Left renal cortex interstitium (tissue), 4 donors: ENCODE data around the gene COG6. TPM values are rescaled to one million over a fixed set of nuclear protein-coding genes. Genes with fewer than 3 reads are reported as not detected.

Experiments used
- DNase-seq, 4 donors: peaks; one replicate each; pipeline ENCODE4 v3.0.0-alpha.2; 2013; ENCODE audit warnings: low read depth in 4 of 4, low spot score in 2 of 4, missing footprints in 1 of 4
- polyA plus RNA-seq, 4 donors: library from polyadenylated mRNA; unstranded; fragments of 120-200 nt; gene quantifications; one replicate each; pipeline ENCODE4 v1.2.1, GENCODE V29; 2013; ENCODE audit not compliant: insufficient read length in 4 of 4

The COG6 gene
- polyA plus RNA-seq, 4 donors = 31.1 to 35.9 (median 34.8) TPM

DNA sequence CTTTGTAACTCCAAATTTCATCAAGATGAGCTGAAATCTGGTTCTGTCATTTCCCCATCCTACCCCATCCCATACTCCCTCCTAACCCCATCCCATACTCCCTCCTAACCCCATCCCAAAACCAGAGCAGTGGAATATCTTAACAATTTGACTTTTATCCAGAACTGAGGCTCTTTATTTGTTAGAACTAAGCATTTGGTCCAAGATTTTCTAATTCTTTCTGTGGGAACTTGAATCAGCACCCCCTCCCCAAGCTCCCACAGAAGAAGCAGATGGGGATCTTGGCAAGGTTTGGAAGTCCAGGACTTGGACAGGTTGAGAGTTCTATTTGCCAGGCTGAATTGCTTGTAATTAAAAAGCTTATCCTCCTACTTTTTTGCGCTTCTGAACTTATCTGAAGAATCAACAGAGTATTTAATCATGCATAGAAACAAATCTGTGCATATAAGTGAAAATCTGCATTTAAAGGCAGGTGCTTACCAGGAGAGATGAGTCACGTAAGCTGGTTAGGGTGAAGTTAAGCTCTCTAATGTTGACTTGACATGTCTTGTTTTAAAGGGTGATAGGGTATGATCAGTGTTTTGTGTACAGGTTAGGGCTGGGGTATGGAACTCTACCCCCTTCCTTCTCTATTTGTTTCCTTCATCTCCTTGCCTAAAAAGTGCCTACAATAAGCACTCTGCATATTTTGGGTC is 111.1 kb downstream of the COG6 start:
- no peak for DNase-seq

DNA sequence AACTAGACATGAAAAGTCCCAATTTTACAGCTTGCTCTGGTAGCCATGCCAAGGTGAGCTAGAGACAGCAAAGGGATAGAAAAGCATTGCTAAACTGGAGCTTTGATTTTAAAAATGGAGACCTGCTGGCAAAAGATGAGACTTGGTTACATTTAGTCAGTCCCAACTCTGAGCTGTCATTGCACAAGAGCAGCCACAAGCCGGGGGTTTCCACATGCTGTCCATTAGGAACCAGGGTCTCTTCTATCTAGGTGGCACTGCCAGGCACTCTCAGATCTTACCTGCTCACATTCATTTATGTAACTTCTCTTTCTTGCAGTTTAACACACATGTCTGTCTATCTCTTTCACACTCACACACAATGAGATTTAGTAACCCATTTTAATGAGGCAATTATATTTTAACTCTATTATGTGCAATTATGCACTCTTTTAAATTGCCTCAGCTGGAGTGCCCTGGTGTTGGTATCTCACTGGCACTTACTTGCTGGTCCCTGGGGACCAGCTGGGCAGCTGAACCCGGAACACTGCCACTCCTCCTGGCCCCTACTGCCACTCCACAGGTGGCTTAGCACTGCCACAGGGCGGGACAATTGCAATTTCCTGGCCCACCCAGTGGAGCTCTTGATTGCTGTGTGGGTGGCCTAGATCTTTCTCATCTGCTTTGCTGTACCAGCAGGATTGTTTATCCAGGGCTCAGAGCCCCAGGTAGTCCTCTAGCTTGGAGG is 112.5 kb downstream of the COG6 start:
- DNase-seq = no peak

GRCh38 chr13:39768962-39769361 is 113.5 kb downstream of the COG6 start:
- DNase-seq = no peak

DNA sequence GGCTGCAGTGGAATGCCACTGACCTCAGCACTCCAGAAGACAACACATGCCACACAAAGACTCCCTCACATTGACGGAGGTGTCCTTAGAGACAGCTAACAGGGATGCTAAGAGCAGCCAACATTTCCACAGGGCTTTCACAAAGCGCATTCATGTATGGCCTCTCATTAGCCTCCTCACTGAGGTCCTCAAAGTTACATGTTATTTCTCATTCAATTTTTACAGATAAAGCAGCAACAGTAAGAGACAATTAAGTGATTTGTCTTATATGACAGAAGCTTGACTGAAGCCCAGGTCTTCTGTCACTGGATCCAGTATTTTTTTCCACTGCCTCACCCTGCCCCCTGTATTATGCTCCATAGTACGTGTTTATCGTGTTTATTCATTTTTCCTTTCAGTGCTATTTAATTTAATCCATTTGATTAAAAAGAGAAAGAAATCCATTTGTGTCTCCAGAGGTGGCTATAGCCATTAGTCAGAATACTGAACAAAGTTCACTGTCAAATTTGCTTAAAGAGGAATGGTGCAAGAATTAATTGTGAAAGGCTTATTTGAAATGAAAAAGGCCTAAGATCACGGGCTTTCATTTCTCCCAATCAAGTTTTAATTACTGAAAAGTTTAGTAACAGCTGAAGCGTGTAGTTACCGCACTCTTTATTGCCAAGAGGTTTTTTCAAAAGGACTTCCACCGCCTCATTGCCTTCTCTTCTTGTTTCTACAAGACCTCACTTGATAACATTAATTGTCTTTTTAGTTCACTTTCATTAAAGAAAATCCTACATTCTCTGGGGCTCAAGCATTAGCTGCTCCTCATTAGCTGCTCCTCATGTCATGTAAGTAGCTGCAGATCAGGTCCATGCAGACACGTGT is 115.0 kb downstream of the COG6 start:
- no peak for DNase-seq

DNA sequence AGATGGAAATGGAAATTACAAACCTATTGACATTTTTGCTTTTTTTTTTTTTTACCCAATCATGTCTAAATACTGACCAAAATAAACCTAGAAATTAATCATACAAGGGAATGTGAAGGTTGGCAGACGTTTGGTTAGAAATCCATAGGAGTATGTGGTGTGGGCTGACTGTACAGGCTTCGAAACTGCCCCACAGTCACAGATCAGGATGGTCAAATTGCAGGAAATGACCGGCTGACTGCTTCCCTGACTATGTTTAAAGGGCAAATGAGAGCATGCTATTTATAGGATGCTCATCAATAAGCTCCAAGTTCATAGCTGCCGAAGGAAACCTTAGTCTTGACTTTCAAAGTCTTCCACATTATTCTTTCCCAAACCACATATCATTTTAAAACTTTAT is 118.4 kb downstream of the COG6 start:
- no peak for DNase-seq

DNA sequence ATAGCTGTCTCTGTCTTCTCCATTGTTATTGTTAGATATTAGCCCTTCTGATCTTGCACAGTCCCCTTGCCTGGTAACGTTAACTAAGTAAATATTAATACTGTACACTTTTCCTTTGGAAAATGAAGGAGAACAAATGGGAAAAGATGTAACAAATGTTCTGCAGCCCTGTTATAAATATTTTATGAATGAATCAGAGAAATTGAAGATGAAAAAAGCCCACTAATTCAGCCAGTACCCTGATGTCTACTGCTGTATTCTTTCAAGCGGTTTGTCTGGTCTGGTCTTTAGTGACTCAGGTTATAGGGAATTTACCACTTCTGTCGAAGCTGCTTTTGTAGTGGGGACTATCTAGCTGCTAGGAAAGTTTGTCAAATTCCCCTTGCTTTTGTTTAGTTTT is 121.0 kb downstream of the COG6 start:
- no peak for DNase-seq

DNA sequence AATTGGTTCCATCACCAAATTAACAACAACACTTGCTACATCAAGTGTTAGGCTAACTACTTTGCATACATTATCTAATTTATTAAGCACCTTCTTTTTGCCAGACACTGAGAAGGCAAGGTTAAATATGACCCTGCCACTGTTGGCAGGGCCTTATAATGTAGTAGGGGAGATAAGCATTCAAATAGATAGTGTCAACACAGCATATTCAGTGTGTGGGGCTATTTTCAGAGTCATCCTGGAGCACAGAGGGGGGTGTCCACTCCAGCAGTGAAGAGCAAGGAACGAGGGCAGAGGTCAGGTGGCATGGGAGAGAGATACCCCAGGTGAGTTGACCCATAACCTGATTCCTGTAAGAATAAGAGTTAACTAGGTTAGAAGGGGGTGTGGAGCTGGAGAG is 121.6 kb downstream of the COG6 start:
- no peak for DNase-seq

- DNase-seq = no peak
Measured at GRCh38 chr13:39777527-39778061, 122.1 kb downstream of the COG6 start.

DNA sequence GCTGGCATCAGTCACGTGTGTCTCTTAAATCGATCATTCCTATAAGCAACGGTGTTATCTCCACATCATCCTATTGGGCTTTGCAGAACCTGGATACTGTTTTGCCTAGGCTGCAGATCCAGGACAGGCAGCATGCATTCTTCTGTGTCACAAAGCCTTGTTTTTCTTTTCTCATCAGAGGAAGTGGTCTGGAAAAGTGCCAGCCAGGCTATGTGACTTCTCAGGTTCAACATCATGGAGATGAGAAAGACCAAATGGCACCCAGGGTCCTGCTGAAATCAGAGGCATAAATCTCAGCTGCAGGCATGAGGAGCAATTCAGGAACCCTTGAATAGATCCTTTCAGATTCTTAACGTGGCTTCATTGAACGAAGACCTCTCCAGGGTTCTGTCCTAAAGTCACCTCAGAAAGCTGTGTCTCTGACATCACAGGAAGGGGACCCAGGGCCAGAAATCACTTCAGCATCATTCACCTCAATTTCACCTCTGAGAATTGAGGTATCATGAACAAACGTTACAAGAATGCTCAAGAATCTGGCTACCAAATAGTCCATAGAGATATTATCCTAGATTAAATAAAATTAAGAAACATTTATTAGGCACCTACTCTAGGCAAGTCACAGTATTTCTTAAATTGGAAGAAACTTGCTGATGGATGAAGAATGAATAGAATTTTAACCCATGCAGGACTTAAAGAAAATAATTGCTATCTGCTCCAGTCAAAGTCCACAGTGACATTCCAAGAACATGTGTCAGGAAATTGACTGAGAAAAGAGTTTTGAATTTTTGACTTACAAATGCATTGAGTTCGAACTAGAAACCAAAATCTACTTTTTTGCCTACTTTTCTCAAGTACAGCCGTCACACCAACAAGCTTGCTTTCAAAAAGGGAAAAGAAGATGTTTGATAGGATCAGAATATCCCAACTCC is 124.1 kb downstream of the COG6 start:
- no peak for DNase-seq

GRCh38 chr13:39780711-39781110 is 125.2 kb downstream of the COG6 start:
- no peak for DNase-seq

- DNase-seq = no peak
Measured at GRCh38 chr13:39781381-39781780, 125.9 kb downstream of the COG6 start.

DNA sequence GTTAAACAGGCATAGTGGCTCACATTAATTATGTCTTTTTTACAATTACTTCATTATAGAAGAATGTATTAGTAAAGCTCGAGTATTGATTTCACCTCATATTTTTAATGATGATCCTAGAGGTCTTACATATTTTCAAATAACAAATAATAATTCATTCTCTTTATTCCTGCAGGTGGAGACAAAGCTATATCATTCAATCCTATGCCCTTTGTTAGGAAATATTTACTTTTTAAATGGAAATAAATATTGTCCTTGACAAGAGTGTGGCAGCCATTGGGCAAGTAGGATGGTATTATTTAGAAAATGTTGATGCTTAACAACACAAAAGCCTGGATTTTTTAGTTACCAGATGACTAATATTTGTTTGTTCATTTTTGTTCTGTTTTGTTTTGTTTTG is 127.6 kb downstream of the COG6 start:
- no peak for DNase-seq

- DNase-seq = no peak
Measured at GRCh38 chr13:39784347-39784746, 128.9 kb downstream of the COG6 start.

GRCh38 chr13:39786091-39786490 is 130.6 kb downstream of the COG6 start:
- no peak for DNase-seq

DNA sequence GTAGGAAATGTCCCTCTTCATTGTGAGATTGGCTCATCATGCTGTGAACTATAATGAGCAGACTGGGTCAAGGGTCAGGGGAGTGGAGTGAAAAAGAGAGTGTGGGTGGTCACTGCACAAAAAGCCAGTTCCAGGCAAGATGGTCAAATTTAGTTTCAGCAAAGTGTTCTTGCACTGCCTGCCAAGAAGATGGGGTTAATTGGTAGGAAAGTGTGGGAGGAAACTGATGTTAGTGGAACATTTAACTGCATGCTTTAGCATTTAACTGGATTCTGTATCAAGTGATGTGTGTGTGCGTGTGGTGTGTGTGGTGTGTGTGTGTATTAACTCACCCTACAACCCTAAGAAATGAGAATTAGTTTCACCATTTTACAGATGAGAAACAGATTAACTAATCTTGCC is 131.6 kb downstream of the COG6 start:
- DNase-seq = no peak

GRCh38 chr13:39788102-39788501 is 132.6 kb downstream of the COG6 start:
- DNase-seq = no peak

DNA sequence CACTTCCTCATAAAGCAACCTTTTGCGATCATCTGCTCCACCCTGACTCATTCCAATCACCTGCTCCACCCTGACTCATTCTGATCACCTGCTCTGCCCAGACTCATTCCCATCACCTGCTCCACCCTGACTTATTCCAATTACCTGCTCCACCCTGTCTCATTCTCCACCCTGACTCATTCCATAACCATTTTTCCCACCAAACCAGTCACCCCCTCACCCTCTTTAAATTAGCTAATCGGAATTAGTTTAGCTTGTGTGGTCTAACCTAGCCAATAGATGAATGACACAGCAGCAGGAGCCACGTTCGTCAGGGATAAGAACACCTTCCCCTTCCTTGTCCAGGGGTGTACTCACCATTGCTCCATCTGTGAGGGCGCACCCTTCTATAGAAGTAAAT is 134.0 kb downstream of the COG6 start:
- no peak for DNase-seq
